GM10266 (cell line): ENCODE data around the gene CCDC110.
A peak's percentile ranks its signal among the peaks of the same experiment; 100 is the strongest.

ENCODE experiments used
- DNase-seq: peaks from one replicate; pipeline ENCODE4 v3.0.0; 2012; ENCODE audit errors: extremely low spot score
- TF ChIP-seq, protein P1 (sequence below): IDR thresholded peaks from 2 replicates; pipeline ENCODE4 v1.5.1; 2012; ENCODE audit warnings: mild to moderate bottlenecking, low read depth; ENCODE audit not compliant: control insufficient read depth, insufficient read depth; ENCODE audit errors: missing control alignments

The CCDC110 gene

GRCh38 chr4:185441479-185441878, 30.1 kb downstream of the CCDC110 start:
- TF ChIP-seq, protein P1, sequence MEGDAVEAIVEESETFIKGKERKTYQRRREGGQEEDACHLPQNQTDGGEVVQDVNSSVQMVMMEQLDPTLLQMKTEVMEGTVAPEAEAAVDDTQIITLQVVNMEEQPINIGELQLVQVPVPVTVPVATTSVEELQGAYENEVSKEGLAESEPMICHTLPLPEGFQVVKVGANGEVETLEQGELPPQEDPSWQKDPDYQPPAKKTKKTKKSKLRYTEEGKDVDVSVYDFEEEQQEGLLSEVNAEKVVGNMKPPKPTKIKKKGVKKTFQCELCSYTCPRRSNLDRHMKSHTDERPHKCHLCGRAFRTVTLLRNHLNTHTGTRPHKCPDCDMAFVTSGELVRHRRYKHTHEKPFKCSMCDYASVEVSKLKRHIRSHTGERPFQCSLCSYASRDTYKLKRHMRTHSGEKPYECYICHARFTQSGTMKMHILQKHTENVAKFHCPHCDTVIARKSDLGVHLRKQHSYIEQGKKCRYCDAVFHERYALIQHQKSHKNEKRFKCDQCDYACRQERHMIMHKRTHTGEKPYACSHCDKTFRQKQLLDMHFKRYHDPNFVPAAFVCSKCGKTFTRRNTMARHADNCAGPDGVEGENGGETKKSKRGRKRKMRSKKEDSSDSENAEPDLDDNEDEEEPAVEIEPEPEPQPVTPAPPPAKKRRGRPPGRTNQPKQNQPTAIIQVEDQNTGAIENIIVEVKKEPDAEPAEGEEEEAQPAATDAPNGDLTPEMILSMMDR, result no peak
- no peak for DNase-seq

DNA sequence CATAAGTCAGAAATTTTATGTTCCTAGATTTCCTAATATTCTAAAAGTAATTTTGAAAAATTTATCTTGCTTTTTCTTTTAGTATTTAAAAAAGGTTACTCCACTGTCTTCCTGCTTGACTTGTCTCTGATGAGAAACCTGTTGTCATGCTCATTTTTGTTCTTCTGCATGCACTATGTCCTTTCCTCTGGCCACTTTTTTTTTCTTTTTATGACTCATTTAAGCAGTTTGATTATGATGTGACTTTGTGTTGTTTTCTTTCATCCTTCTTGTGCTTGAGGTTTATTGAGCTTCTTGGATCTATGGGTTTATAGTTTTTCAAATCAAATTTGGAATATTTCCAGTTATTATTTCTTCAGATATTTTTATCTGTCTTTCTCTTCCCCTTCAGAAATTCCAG, 33.7 kb downstream of the CCDC110 start:
- TF ChIP-seq, protein P1, result no peak
- no peak for DNase-seq

DNA sequence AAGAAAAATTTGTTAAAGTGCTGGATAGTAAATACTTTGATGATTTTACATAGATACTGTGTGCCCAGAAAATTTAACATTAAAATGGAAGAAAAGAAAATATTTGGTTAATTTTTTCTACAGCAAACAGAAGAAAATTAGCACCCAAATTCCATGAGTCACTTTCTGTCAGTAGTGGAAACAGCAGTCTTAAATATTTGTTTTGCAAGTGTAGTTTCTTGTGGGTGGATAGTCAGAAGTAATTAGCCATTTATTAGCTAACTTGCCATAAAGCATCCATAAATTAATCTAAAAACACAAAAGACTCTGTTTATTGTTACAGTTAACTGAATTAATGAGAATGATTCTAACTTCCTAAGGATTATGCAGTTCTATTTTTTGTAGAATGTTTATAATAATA, 36.1 kb downstream of the CCDC110 start:
- TF ChIP-seq, protein P1, result no peak
- no peak for DNase-seq

GRCh38 chr4:185429660-185430059, 41.9 kb downstream of the CCDC110 start:
- TF ChIP-seq, protein P1, result no peak

GRCh38 chr4:185426960-185427688, 44.4 kb downstream of the CCDC110 start:
- TF ChIP-seq, protein P1, result no peak

More at GRCh38 chr4:185429660-185430059, 41.9 kb downstream of the CCDC110 start:
- no peak for DNase-seq

DNA sequence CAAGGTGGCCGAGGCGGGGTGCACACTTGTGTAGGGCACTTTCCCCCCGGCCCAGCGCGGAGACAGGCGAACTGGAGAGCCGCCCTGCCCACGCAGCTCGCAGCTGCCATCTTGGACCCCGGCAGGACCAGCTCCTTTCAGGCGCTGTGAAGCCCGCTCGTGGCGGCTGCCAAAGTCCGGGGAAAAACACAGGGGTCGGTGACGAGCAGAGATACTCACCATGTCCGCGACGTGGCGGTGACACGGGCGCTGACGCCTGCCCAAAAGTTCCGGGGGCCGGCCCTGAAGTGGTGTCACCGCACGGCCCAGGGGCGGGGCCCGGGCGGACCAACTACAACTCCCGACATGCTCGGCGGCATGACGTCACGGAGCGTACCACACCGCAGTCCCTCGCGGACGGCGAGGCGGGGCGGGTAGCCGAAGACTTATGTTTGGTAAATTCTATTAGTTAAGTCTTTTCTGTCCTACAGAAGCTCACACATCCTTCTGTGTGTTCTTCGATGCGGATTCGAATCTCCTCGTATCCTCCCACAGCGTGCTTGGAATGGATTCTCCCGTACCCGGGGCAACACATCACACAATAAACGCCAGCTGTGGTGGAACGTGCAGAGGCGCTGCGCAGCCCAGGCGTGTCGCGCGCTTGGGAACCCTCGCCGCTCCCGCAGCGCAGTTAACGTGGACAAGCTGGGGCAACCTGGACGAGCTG, 45.7 kb downstream of the CCDC110 start, which contains the start of gene UFSP2:
TSS of gene UFSP2 (minus strand) at position 318 of the 706 bp plus-strand sequence. CDS start at position 222, 96 bp downstream.
- peak; percentile 85 for DNase-seq
- TF ChIP-seq, protein P1, result peak; percentile 32

More at GRCh38 chr4:185426960-185427688, 44.4 kb downstream of the CCDC110 start:
- no peak for DNase-seq
